Ovary (tissue), 3 donors: ENCODE data around the gene COL23A1.

Experiments used
- CTCF ChIP-seq, 3 donors: fragments of 450-650 bp in 2 of 3; fragments of 200-600 bp in 1 of 3; IDR thresholded peaks; one replicate each; pipeline versions ENCODE4 v1.5.1 to v1.8.0; 2016 to 2022; ENCODE audit warnings: antibody characterized with exemption in 3 of 3, mild to moderate bottlenecking in 1 of 3
- POLR2A ChIP-seq: fragments of 450-650 bp; IDR thresholded peaks from one replicate; pipeline ENCODE4 v1.6.1; 2017; ENCODE audit warnings: antibody characterized with exemption, mild to moderate bottlenecking, moderate library complexity
- donor health status: DM: no; HTN: no; CAD: no.

GRCh38 chr5:178351221-178352034 is 238.8 kb downstream of the COL23A1 start:
- TF ChIP-seq CTCF (IDR thresholded peaks at IDR 0.05) (no peak), POLR2A (no peak)
